Sigmoid colon (tissue), 3 donors: Measurements from ENCODE around the gene RELB.

Source experiments
- POLR2A ChIP-seq, 2 donors: fragments of 450-650 bp; IDR thresholded peaks; one replicate each; pipeline ENCODE4 v1.6.1; 2016; ENCODE audit warnings: antibody characterized with exemption in 2 of 2, mild to moderate bottlenecking in 2 of 2, moderate library complexity in 2 of 2
- TF ChIP-seq, protein P1 (sequence below), 4 experiments: fragments of 450-650 bp in 3 of 4; fragments of 200-600 bp in 1 of 4; IDR thresholded peaks; one replicate each; pipeline ENCODE4 v1.5.1; 2016 to 2019; ENCODE audit warnings: antibody characterized with exemption in 4 of 4, mild to moderate bottlenecking in 3 of 4, moderate library complexity in 2 of 4

GRCh38 chr19:45030825-45031224, 29.6 kb downstream of the RELB start:
- TF ChIP-seq, protein P1, sequence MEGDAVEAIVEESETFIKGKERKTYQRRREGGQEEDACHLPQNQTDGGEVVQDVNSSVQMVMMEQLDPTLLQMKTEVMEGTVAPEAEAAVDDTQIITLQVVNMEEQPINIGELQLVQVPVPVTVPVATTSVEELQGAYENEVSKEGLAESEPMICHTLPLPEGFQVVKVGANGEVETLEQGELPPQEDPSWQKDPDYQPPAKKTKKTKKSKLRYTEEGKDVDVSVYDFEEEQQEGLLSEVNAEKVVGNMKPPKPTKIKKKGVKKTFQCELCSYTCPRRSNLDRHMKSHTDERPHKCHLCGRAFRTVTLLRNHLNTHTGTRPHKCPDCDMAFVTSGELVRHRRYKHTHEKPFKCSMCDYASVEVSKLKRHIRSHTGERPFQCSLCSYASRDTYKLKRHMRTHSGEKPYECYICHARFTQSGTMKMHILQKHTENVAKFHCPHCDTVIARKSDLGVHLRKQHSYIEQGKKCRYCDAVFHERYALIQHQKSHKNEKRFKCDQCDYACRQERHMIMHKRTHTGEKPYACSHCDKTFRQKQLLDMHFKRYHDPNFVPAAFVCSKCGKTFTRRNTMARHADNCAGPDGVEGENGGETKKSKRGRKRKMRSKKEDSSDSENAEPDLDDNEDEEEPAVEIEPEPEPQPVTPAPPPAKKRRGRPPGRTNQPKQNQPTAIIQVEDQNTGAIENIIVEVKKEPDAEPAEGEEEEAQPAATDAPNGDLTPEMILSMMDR (IDR thresholded peaks at IDR 0.05) = no peak
- no peak for TF ChIP-seq POLR2A (IDR thresholded peaks at IDR 0.05)
